GM18873 (cell line): Measurements from ENCODE around the gene RHEB.
A peak's percentile ranks its signal among the peaks of the same experiment; 100 is the strongest.

Experiments used
- ATAC-seq: cut with Tn5 transposase; IDR thresholded peaks from one replicate; pipeline ENCODE4 v1.9.1; 2021; ENCODE audit warnings: mild to moderate bottlenecking, moderate library complexity, moderate number of reproducible peaks; ENCODE audit not compliant: unreplicated experiment, low FRiP score

Gene RHEB

GRCh38 chr7:151519765-151520418 lies at the start of gene RHEB:
RHEB (minus strand) TSS chr7:151519895; CDS start chr7:151519511, 384 bp downstream.
- ATAC-seq, result peak; percentile 68

GRCh38 chr7:151566897-151567320 lies 47.2 kb upstream of the RHEB start:
- ATAC-seq, result no peak

GRCh38 chr7:151565541-151565940 lies 45.8 kb upstream of the RHEB start:
- no peak for ATAC-seq

DNA sequence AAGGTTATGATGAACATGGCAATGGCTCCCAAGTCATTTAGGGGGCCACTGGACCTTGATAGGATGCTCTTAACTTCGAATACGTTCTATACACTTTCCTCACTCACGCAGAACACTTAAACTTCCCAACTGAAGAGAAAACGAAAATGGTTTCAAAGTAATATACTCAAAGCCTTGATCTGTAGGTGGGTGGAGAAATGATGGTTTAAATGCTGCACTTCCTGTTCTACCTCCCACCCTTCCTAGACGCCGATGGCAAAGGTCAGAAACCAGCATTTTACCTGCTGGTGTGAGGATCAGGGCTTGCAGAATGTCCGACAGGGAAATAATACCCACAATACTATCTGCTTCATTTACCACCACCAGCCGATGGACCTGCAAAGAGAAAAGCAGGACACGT lies 40.5 kb upstream of the RHEB start:
- no peak for ATAC-seq

- ATAC-seq, result no peak
Observed at GRCh38 chr7:151559557-151560183, 40.0 kb upstream of the RHEB start.

- no peak for ATAC-seq
Observed at GRCh38 chr7:151558575-151558974, 38.9 kb upstream of the RHEB start.

GRCh38 chr7:151556592-151556991 lies 36.9 kb upstream of the RHEB start:
- no peak for ATAC-seq

DNA sequence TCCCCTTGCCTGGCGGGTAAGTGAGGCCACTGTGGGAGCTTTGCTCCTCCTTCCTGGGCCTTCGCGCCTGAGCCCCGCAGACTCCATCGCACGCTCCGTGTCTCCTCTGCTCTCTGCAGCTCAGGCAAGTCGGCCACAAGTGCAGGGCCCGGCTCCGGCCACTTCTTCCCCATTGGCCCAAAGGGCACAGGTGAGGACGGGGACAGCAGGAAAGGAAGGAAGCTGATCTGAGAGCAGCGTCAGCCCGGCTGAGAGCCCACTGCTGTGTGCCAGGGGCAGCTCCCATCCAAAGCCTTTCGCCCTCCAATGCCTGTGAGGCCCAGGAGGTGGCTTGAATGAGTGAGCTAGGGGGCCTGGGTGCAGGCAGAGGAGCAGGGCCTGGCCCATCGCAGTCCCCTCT lies 33.7 kb upstream of the RHEB start:
- no peak for ATAC-seq

- no peak for ATAC-seq
Observed at GRCh38 chr7:151552352-151553028, 32.8 kb upstream of the RHEB start.

- no peak for ATAC-seq
Observed at GRCh38 chr7:151551820-151552219, 32.1 kb upstream of the RHEB start.

GRCh38 chr7:151550656-151551286 lies 31.1 kb upstream of the RHEB start:
- ATAC-seq, result no peak

- ATAC-seq, result no peak
Observed at GRCh38 chr7:151549644-151550043, 29.9 kb upstream of the RHEB start.

GRCh38 chr7:151549083-151549482 lies 29.4 kb upstream of the RHEB start:
- ATAC-seq, result no peak

- no peak for ATAC-seq
Observed at GRCh38 chr7:151544183-151544582, 24.5 kb upstream of the RHEB start.

- no peak for ATAC-seq
Observed at GRCh38 chr7:151542606-151543130, 23.0 kb upstream of the RHEB start.

DNA sequence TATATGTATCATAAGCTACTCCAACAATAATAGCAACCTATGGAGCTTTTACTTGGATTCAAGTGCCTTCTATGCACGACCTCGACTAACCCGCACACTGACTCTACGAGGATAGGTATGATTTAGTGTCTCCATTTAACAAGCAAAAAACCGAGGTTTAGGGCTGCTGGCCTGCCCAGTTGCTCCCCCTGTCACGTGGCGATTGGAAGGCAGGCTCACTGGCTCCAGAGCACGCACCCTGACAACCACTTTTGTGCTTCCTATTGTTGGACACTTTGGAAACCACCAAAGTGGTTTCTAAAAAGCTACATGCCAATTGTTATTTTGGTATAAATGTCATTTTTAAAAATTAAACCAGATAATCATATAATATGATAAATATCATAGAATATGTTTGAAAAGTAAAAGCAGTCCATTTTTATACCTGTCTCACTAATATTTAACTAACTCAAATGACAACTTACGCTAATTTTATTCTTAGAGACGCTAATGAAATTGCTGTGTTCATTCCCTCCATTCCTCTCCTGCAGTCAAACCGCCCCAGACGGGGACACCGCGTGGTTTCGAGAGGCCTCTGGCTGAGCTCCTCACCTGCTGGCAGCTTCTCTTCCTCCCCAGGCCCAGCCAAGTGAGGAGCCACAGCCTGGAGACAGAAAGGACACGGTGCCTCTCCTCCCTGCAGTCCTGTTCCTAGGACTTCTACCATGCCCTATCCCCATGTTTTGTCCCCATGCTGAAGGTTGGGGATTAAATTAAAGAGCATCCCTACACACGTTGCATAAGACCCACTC lies 22.2 kb upstream of the RHEB start:
- ATAC-seq, result no peak

- ATAC-seq, result no peak
Observed at GRCh38 chr7:151540146-151540545, 20.5 kb upstream of the RHEB start.

- no peak for ATAC-seq
Observed at GRCh38 chr7:151539088-151539671, 19.5 kb upstream of the RHEB start.

DNA sequence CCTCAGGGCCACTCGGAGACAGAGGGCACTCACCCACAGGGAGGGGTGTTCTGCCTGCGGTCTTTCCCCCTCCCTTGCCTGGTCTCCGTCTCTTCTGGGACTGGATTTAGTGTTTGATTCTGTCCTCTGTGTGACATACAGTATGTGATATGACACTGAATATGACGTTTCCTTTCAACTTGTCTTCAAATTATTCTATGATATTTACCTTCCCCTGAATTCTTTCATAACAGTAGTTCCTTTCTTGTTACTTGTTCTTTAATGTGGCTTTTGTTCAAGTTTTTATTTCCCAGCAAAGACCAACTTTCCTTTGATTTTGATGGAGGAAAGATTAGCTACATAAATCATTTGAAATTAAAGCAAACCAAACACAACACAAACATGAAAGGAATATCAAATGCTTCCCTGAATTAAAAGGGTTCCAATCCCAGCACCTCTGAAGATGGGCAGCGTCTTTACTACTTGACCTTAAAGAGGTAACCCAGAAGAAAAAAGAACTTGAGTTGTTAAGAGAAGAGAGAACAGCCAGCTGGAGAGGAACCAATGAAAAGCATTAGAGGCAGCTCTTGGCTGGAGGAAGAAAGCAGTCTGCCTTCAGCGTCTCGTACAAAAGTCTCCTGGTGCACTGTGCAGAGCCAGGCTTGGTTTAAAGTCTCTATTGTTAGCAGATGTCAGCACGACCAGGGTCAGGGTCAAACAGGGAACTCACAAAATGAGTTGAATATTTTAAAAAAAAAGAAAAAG lies 18.3 kb upstream of the RHEB start:
- ATAC-seq, result no peak
